ENCODE results near the gene ZBED6.
"Not testable (repeated sequence)": the region's sequence is repeated elsewhere in the genome, so short reads cannot be mapped to it uniquely, and the experiment has no call there.

Gene ZBED6

GRCh38 chr1:203754455-203754864 is 41.0 kb upstream of the ZBED6 start:
- H3K4me3 ChIP-seq (IDR thresholded peaks at IDR 0.05; ENCODE audit: insufficient read depth, low read depth, low read length) = no peak overlapping the region
- no peak overlapping the region; the same call in 1 of the 2 replicates for H2AFZ ChIP-seq (ENCODE audit: low read depth)
- TF ChIP-seq, protein P1, sequence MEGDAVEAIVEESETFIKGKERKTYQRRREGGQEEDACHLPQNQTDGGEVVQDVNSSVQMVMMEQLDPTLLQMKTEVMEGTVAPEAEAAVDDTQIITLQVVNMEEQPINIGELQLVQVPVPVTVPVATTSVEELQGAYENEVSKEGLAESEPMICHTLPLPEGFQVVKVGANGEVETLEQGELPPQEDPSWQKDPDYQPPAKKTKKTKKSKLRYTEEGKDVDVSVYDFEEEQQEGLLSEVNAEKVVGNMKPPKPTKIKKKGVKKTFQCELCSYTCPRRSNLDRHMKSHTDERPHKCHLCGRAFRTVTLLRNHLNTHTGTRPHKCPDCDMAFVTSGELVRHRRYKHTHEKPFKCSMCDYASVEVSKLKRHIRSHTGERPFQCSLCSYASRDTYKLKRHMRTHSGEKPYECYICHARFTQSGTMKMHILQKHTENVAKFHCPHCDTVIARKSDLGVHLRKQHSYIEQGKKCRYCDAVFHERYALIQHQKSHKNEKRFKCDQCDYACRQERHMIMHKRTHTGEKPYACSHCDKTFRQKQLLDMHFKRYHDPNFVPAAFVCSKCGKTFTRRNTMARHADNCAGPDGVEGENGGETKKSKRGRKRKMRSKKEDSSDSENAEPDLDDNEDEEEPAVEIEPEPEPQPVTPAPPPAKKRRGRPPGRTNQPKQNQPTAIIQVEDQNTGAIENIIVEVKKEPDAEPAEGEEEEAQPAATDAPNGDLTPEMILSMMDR (conservative IDR thresholded peaks at IDR 0.05; ENCODE audit: low read depth, low read length) = no peak
- no peaks in the 10 kb centered on the region for H3K79me2 ChIP-seq (ENCODE audit: insufficient read depth, low read depth)
- no peaks in the 10 kb centered on the region for H3K4me1 ChIP-seq (ENCODE audit: low read depth, poor library complexity, severe bottlenecking)
- no peak overlapping the region for H3K27ac ChIP-seq
- no peaks in the 10 kb centered on the region for H4K20me1 ChIP-seq (ENCODE audit: insufficient read depth)
- H3K27me3 ChIP-seq (ENCODE audit: insufficient read depth, low read depth) = no peaks in the 10 kb centered on the region
- no peak overlapping the region for H3K4me2 ChIP-seq
- H3K36me3 ChIP-seq (ENCODE audit: insufficient read depth) = no peaks in the 10 kb centered on the region
- no peak overlapping the region for H3K9ac ChIP-seq

DNA sequence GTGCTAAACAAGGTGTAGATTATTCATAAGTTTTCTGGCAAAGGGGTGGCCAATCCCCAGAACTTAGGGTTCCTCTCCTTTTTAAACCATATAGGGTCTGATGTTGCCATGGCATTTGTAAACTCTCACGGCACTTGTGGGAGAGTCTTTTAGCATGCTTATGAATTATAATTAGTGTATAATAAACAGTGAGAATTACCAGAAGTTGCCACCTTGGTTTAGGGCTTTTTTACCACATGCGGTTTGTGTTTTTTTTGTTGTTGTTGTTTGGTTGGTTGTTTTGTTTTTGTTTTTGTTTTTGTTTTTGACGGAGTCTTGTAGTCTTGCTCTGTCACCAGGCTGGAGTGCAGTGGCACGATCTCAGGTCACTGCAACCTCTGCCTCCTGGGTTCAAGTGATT is 39.4 kb upstream of the ZBED6 start:
- Histone ChIP-seq H3K27me3 (ENCODE audit: insufficient read depth, low read depth) (no peaks in the 10 kb centered on the region), H2AFZ (ENCODE audit: low read depth) (no peak overlapping the region), H3K27ac (no peak overlapping the region), H3K4me2 (no peak overlapping the region), H3K9ac (no peak overlapping the region), H3K79me2 (ENCODE audit: insufficient read depth, low read depth) (no peaks in the 10 kb centered on the region), H4K20me1 (ENCODE audit: insufficient read depth) (no peaks in the 10 kb centered on the region), H3K36me3 (ENCODE audit: insufficient read depth) (no peaks in the 10 kb centered on the region), H3K4me3 (IDR thresholded peaks at IDR 0.05; ENCODE audit: insufficient read depth, low read depth, low read length) (no peak overlapping the region), H3K4me1 (ENCODE audit: low read depth, poor library complexity, severe bottlenecking) (no peaks in the 10 kb centered on the region)
- TF ChIP-seq, protein P1 (conservative IDR thresholded peaks at IDR 0.05; ENCODE audit: low read depth, low read length) = no peak

DNA sequence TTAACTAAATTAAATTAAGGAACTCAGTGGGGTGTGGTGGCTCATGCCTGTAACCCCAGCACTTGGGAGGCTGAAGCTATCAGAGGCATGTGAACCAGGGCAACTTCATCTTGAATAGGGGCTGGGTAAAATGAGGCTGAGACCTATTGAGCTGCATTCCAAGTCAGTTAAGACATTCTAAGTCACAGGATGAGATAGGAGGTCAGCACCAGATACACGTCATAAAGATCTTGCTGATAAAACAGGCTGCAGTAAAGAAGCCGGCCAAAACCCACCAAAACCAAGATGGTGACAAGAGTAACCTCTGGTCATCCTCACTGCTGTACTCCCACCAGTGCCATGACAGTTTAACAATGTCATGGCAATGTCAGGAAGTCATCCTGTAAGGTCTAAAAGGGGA is 36.7 kb upstream of the ZBED6 start:
- not testable (repeated sequence) for H3K79me2 ChIP-seq (ENCODE audit: insufficient read depth, low read depth); H3K27ac ChIP-seq; H3K4me2 ChIP-seq; H2AFZ ChIP-seq (ENCODE audit: low read depth); H3K36me3 ChIP-seq (ENCODE audit: insufficient read depth); H3K9ac ChIP-seq; H3K4me1 ChIP-seq (ENCODE audit: low read depth, poor library complexity, severe bottlenecking); H3K27me3 ChIP-seq (ENCODE audit: insufficient read depth, low read depth); H3K4me3 ChIP-seq (IDR thresholded peaks at IDR 0.05; ENCODE audit: insufficient read depth, low read depth, low read length); H4K20me1 ChIP-seq (ENCODE audit: insufficient read depth)

DNA sequence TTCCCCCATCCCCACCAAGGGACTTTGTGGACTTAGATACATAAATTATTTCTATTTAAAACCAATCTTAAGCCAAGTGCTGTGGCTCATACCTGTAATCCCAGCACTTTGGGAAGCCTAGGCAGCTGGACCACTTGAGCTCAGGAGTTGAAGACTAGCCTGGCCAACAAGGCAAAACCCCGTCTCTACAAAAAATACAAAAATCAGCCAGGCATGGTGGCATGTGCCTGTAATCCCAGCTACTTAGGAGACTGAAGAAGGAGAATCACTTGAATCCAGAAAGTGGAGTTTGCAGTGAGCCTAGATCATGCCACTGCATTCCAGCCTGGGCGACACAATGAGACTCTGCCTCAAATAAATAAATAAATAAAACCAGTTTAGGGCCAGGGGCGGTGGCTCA is 34.9 kb upstream of the ZBED6 start:
- H3K4me2 ChIP-seq = no peak overlapping the region
- no peak overlapping the region for H3K27ac ChIP-seq
- H3K36me3 ChIP-seq (ENCODE audit: insufficient read depth) = no peaks in the 10 kb centered on the region
- TF ChIP-seq, protein P1 (conservative IDR thresholded peaks at IDR 0.05; ENCODE audit: low read depth, low read length) = no peak
- H3K4me1 ChIP-seq (ENCODE audit: low read depth, poor library complexity, severe bottlenecking) = peaks cover 16% of the 10 kb centered on the region
- no peak overlapping the region for H2AFZ ChIP-seq (ENCODE audit: low read depth)
- no peaks in the 10 kb centered on the region for H3K27me3 ChIP-seq (ENCODE audit: insufficient read depth, low read depth)
- H3K9ac ChIP-seq = no peak overlapping the region
- H4K20me1 ChIP-seq (ENCODE audit: insufficient read depth) = no peaks in the 10 kb centered on the region
- no peak overlapping the region for H3K4me3 ChIP-seq (IDR thresholded peaks at IDR 0.05; ENCODE audit: insufficient read depth, low read depth, low read length)
- H3K79me2 ChIP-seq (ENCODE audit: insufficient read depth, low read depth) = no peaks in the 10 kb centered on the region

- not testable (repeated sequence) for H3K9ac ChIP-seq; H3K79me2 ChIP-seq (ENCODE audit: insufficient read depth, low read depth); H3K36me3 ChIP-seq (ENCODE audit: insufficient read depth); H3K27ac ChIP-seq; H4K20me1 ChIP-seq (ENCODE audit: insufficient read depth); H2AFZ ChIP-seq (ENCODE audit: low read depth); H3K27me3 ChIP-seq (ENCODE audit: insufficient read depth, low read depth); H3K4me3 ChIP-seq (IDR thresholded peaks at IDR 0.05; ENCODE audit: insufficient read depth, low read depth, low read length); H3K4me2 ChIP-seq
- peaks cover 21% of the 10 kb centered on the region for H3K4me1 ChIP-seq (ENCODE audit: low read depth, poor library complexity, severe bottlenecking)
Measured at GRCh38 chr1:203761958-203762357, 33.5 kb upstream of the ZBED6 start.
